ENCODE measurements around the gene ADARB1.

GRCh38 chr21:45075596-45076244, 1.3 kb downstream of the ADARB1 start:
- no peak for TF ChIP-seq CTCF (IDR thresholded peaks at IDR 0.05)
- no peak for TF ChIP-seq EZH2 (IDR thresholded peaks at IDR 0.05; ENCODE audit: borderline replicate concordance, insufficient read depth, low read depth, low read length, poor library complexity, severe bottlenecking)

Measured in B cell (primary cell).